HCT116 (cell line): ENCODE measurements around the gene NUDT9. TPM values are rescaled to one million over a fixed set of nuclear protein-coding genes. Genes with fewer than 3 reads are reported as not detected.
"Not testable (repeated sequence)": the region's sequence is repeated elsewhere in the genome, so short reads cannot be mapped to it uniquely, and the experiment has no call there.

Experiments
- ATAC-seq: fragments of 200-7000 bp; cut with Tn5 transposase; 2 replicates; pipeline ENCODE4 v1.9.1; 2020; ENCODE audit warnings: mild to moderate bottlenecking, moderate library complexity
- BruUV-seq: library from RNA; stranded (reverse); fragments of 400-500 nt; replicated peaks from 2 replicates; lab custom pipeline; 2021; lab: Mats Ljungman, UMichigan
- CTCF ChIA-PET: fragments of 300-600 bp; sonication (Branson Sonifier 250); formaldehyde crosslinking; loops from one replicate; lab custom pipeline; 2021; ENCODE audit warnings: antibody characterized with exemption; lab: Charles Lee
- POLR2A ChIA-PET: fragments of 300-600, 350-600 bp; sonication (Branson Sonifier 250); formaldehyde crosslinking; loops from one replicate; lab custom pipeline; 2021; ENCODE audit warnings: antibody characterized with exemption; lab: Charles Lee
- RAD21 ChIA-PET, 2 experiments: fragments of 300-600 bp; sonication (Branson Sonifier 250); formaldehyde crosslinking; loops; one replicate each; lab custom pipeline; 2023; ENCODE audit warnings: low total read pairs in 2 of 2; ENCODE audit not compliant: uncharacterized antibody in 2 of 2, unreplicated experiment in 2 of 2, low non-redundant PET in 1 of 2; lab: Charles Lee
- DNase-seq: peaks from one replicate; pipeline ENCODE4 v3.0.0-alpha.2; 2010; ENCODE audit warnings: low read depth, low spot score
- H2AFZ ChIP-seq: fragments of 200-600 bp; shearing (Covaris generic), sonication (generic); 2 replicates; pipeline ENCODE4 v1.6.1; 2017; ENCODE audit warnings: low read depth, mixed run types, mixed read lengths, antibody characterized with exemption, low read length; ENCODE audit not compliant: poor library complexity, severe bottlenecking
- H3K27ac ChIP-seq: 2 replicates; pipeline ENCODE4 v1.5.1; 2012; ENCODE audit warnings: low read depth, low read length
- H3K27me3 ChIP-seq: fragments of 200-600 bp; sonication (generic); 2 replicates; pipeline ENCODE4 v1.6.1; 2016; ENCODE audit warnings: mixed run types, low read length, mixed read lengths; ENCODE audit not compliant: insufficient read depth
- H3K36me3 ChIP-seq, 2 experiments: fragments of 200-500 bp in 1 of 2; fragments of 200-600 bp in 1 of 2; sonication (Bioruptor generic) in 1 of 2; sonication (generic) in 1 of 2; 2 replicates each; pipeline versions ENCODE4 v1.5.1 to v1.6.1; 2014 to 2016; ENCODE audit warnings: low read length in 2 of 2, inconsistent platforms in 1 of 2, mixed read lengths in 1 of 2, mixed run types in 1 of 2; ENCODE audit not compliant: insufficient read depth in 2 of 2, control insufficient read depth in 1 of 2
- H3K4me1 ChIP-seq, 2 experiments: fragments of 200-600 bp in 1 of 2; sonication (generic) in 1 of 2; 2 replicates each; pipeline versions ENCODE4 v1.5.1 to v1.6.1; 2012 to 2017; ENCODE audit warnings: low read length in 2 of 2, inconsistent platforms in 1 of 2, mild to moderate bottlenecking in 1 of 2, mixed read lengths in 1 of 2, mixed run types in 1 of 2, moderate library complexity in 1 of 2; ENCODE audit not compliant: insufficient read depth in 2 of 2, control insufficient read depth in 1 of 2
- H3K4me2 ChIP-seq: fragments of 200-600 bp; sonication (generic); 2 replicates; pipeline ENCODE4 v1.6.1; 2017; ENCODE audit warnings: mixed run types, low read length, mixed read lengths
- H3K4me3 ChIP-seq, 2 experiments: fragments of 200-600 bp in 1 of 2; sonication (generic) in 1 of 2; replicated peaks in 1 of 2; 2 replicates each; pipeline ENCODE4 v1.5.1; 2011 to 2016; ENCODE audit warnings: low read length in 2 of 2, control low read depth in 1 of 2, low read depth in 1 of 2, mild to moderate bottlenecking in 1 of 2, mixed read lengths in 1 of 2, mixed run types in 1 of 2
- H3K79me2 ChIP-seq: fragments of 200-600 bp; sonication (generic); 2 replicates; pipeline ENCODE4 v1.6.1; 2017; ENCODE audit warnings: mild to moderate bottlenecking, mixed run types, low read length, moderate library complexity, mixed read lengths; ENCODE audit not compliant: insufficient read depth
- H3K9ac ChIP-seq: fragments of 200-600 bp; sonication (generic); 2 replicates; pipeline ENCODE4 v1.6.1; 2016; ENCODE audit warnings: low read length, mixed read lengths
- H3K9me2 ChIP-seq: fragments of 200-600 bp; sonication (generic), shearing (Covaris generic); 2 replicates; pipeline ENCODE4 v1.6.1; 2017; ENCODE audit warnings: mixed run types, mild to moderate bottlenecking, moderate library complexity; ENCODE audit not compliant: insufficient read depth
- H3K9me3 ChIP-seq, 2 experiments: fragments of 200-500 bp in 1 of 2; fragments of 200-600 bp in 1 of 2; sonication (Bioruptor generic) in 1 of 2; sonication (generic) in 1 of 2; 2 replicates each; pipeline ENCODE4 v1.6.1; 2014 to 2017; ENCODE audit warnings: low read length in 2 of 2, mixed read lengths in 2 of 2, inconsistent platforms in 1 of 2, low read depth in 1 of 2, mild to moderate bottlenecking in 1 of 2, mixed run types in 1 of 2, moderate library complexity in 1 of 2; ENCODE audit not compliant: control insufficient read depth in 1 of 2, insufficient read depth in 1 of 2
- H4K20me1 ChIP-seq: fragments of 200-600 bp; sonication (generic), shearing (Covaris generic); 2 replicates; pipeline ENCODE4 v1.6.1; 2017; ENCODE audit warnings: mixed run types, mild to moderate bottlenecking, moderate library complexity; ENCODE audit not compliant: insufficient read depth
- EZH2 ChIP-seq: fragments of 200-600 bp; sonication (generic); IDR thresholded peaks from 2 replicates; pipeline ENCODE4 v1.6.1; 2017; ENCODE audit warnings: antibody characterized with exemption, mixed run types
- EZH2phosphoT487 ChIP-seq: fragments of 200-600 bp; IDR thresholded peaks from 2 replicates; pipeline ENCODE4 v1.6.1; 2018; ENCODE audit warnings: antibody characterized with exemption, borderline replicate concordance
- FOSL1 ChIP-seq: IDR thresholded peaks from 2 replicates; pipeline ENCODE4 v1.6.1; 2012; ENCODE audit warnings: low read depth
- JUND ChIP-seq: IDR thresholded peaks from 2 replicates; pipeline ENCODE4 v1.6.1; 2012
- POLR2A ChIP-seq: IDR thresholded peaks from 2 replicates; pipeline ENCODE4 v1.7.0; 2011; ENCODE audit warnings: borderline replicate concordance; ENCODE audit not compliant: insufficient read depth, insufficient read length; ENCODE audit errors: extremely low read depth
- POLR2AphosphoS5 ChIP-seq: IDR thresholded peaks from 2 replicates; pipeline ENCODE4 v1.6.1; 2011; ENCODE audit warnings: mild to moderate bottlenecking, low read depth, low read length, moderate library complexity
- RAD21 ChIP-seq: IDR thresholded peaks from 2 replicates; pipeline ENCODE4 v1.6.1; 2012; ENCODE audit warnings: low read depth, mild to moderate bottlenecking
- SIN3A ChIP-seq: IDR thresholded peaks from 2 replicates; pipeline ENCODE4 v1.6.1; 2012; ENCODE audit warnings: low read depth
- SP1 ChIP-seq: IDR thresholded peaks from 2 replicates; pipeline ENCODE4 v1.6.1; 2012; ENCODE audit warnings: low read depth
- TCF7L2 ChIP-seq: IDR thresholded peaks from 2 replicates; pipeline ENCODE4 v1.7.0; 2011; ENCODE audit warnings: borderline replicate concordance, inconsistent platforms; ENCODE audit not compliant: insufficient read depth, insufficient read length; ENCODE audit errors: extremely low read depth
- YY1 ChIP-seq: IDR thresholded peaks from 2 replicates; pipeline ENCODE4 v1.6.1; 2011; ENCODE audit warnings: low read length, low read depth, moderate library complexity, mild to moderate bottlenecking; ENCODE audit not compliant: insufficient replicate concordance; ENCODE audit errors: extremely low read depth
- ZFX ChIP-seq: fragments of 450-650 bp; IDR thresholded peaks from 2 replicates; pipeline ENCODE4 v1.6.1; 2017
- ZNF274 ChIP-seq: fragments of 200-500 bp; sonication (Bioruptor generic); IDR thresholded peaks from 2 replicates; pipeline ENCODE4 v1.6.1; 2014; ENCODE audit warnings: mild to moderate bottlenecking, low read depth, low read length, inconsistent platforms
- intact Hi-C: fragments of 100-400 bp; cut with micrococcal nuclease; formaldehyde crosslinking; loops from 2 replicates; pipeline ENCODE4 v1.10.0; 2022
- total RNA-seq: library from RNA; stranded (reverse); gene quantifications from one replicate; pipeline ENCODE4 v1.2.1, GENCODE V29; 2021; ENCODE audit not compliant: unreplicated experiment
- TF ChIP-seq, protein P1 (sequence below): IDR thresholded peaks from 2 replicates; pipeline ENCODE4 v1.6.1; 2012
- TF ChIP-seq, protein P2 (sequence below), 3 experiments: fragments of 200-600 bp in 1 of 3; sonication (generic) in 1 of 3; IDR thresholded peaks in 2 of 3; conservative IDR thresholded peaks in 1 of 3; 2 replicates each; pipeline ENCODE4 v1.5.1; 2012 to 2017; ENCODE audit warnings: low read depth in 2 of 3, low read length in 2 of 3, antibody characterized with exemption in 1 of 3, borderline replicate concordance in 1 of 3, control low read depth in 1 of 3, mild to moderate bottlenecking in 1 of 3, mixed read lengths in 1 of 3, mixed run types in 1 of 3, moderate library complexity in 1 of 3; ENCODE audit not compliant: insufficient read depth in 1 of 3
- TF ChIP-seq, protein P3 (sequence below): IDR thresholded peaks from 2 replicates; pipeline ENCODE4 v1.6.1; 2012

Gene NUDT9
- total RNA-seq, 1 experiment from 2014 or later, result 13.5 TPM

DNA sequence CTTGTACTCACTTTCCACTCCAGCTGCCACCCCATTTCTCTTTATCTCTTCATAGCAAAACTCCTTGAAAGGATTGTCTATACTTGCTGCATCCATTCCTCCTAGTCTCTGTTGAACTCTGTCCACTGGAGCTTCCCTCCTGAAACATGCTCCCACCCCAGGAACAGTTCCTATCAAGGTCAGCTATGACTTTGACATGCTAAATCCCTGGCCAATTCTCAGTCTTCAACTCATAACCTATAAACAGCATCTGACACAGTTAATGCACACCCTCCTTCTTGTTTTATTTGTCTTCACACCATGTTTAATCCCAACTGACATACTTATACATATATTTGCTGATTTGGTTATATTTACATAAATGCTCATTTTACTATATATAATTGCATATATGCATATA lies 59.0 kb downstream of the NUDT9 start:
- POLR2A ChIA-PET, result no interaction called here
- intact Hi-C loops, result no loop called here

DNA sequence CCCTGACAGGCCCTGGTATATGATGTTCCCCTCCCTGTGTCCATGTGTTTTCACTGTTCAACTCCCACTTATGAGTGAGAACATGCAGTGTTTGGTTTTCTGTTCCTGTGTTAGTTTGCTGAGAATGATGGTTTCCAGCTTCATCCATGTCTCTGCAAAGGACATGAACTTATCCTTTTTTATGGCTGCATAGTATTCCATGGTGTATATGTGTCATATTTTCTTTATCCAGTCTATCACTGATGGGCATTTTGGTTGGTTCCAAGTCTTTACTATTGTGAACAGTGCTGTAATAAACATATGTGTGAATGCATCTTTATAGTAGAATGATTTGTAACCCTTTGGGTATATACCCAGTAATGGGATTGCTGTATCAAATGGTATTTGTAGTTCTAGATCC lies 60.9 kb downstream of the NUDT9 start:
- POLR2A ChIA-PET, H3K27ac ChIP-seq, ATAC-seq, intact Hi-C loops, H2AFZ ChIP-seq, H3K9me2 ChIP-seq, H3K9me3 ChIP-seq, H3K79me2 ChIP-seq, RAD21 ChIA-PET, H3K9ac ChIP-seq, H4K20me1 ChIP-seq, H3K4me1 ChIP-seq, H3K4me3 ChIP-seq, H3K27me3 ChIP-seq, DNase-seq, H3K36me3 ChIP-seq, BruUV-seq, H3K4me2 ChIP-seq: not testable (repeated sequence)
- CTCF ChIA-PET, result interaction anchor here (1.4 kb wide), 1 partner anchor 14 kb away, joined by 4 read pairs; no protein-coding TSS in a partner anchor

More for the DNA sequence above, 59.0 kb downstream of the NUDT9 start:
- ATAC-seq (no peak), DNase-seq (no peak)
- CTCF ChIA-PET, result interaction anchor here (0.9 kb wide), 1 partner anchor 368 kb away, joined by 3 read pairs; no protein-coding TSS in a partner anchor
- no peaks in the 10 kb centered on the region for H3K79me2 ChIP-seq
- H4K20me1 ChIP-seq, result no peaks in the 10 kb centered on the region
- no peaks in the 10 kb centered on the region for H3K36me3 ChIP-seq
- no peaks in the 10 kb centered on the region for H3K9me3 ChIP-seq
- no peak overlapping the region for H3K4me2 ChIP-seq
- RAD21 ChIA-PET, result no interaction called here
- H2AFZ ChIP-seq, result no peak overlapping the region
- H3K27ac ChIP-seq, result no peak overlapping the region
- TF ChIP-seq POLR2A, result no peak
- TF ChIP-seq, protein P1, sequence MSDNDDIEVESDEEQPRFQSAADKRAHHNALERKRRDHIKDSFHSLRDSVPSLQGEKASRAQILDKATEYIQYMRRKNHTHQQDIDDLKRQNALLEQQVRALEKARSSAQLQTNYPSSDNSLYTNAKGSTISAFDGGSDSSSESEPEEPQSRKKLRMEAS, result no peak
- no peak for TF ChIP-seq EZH2phosphoT487
- TF ChIP-seq POLR2AphosphoS5, result no peak
- TF ChIP-seq SIN3A, result no peak
- TF ChIP-seq ZNF274, result no peak
- TF ChIP-seq JUND, result no peak
- TF ChIP-seq FOSL1, result no peak
- no peak for TF ChIP-seq EZH2
- TF ChIP-seq RAD21, result no peak
- TF ChIP-seq TCF7L2, result no peak
- TF ChIP-seq, protein P2, sequence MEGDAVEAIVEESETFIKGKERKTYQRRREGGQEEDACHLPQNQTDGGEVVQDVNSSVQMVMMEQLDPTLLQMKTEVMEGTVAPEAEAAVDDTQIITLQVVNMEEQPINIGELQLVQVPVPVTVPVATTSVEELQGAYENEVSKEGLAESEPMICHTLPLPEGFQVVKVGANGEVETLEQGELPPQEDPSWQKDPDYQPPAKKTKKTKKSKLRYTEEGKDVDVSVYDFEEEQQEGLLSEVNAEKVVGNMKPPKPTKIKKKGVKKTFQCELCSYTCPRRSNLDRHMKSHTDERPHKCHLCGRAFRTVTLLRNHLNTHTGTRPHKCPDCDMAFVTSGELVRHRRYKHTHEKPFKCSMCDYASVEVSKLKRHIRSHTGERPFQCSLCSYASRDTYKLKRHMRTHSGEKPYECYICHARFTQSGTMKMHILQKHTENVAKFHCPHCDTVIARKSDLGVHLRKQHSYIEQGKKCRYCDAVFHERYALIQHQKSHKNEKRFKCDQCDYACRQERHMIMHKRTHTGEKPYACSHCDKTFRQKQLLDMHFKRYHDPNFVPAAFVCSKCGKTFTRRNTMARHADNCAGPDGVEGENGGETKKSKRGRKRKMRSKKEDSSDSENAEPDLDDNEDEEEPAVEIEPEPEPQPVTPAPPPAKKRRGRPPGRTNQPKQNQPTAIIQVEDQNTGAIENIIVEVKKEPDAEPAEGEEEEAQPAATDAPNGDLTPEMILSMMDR (IDR thresholded peaks at IDR 0.05 in 2 of 3, conservative IDR thresholded peaks at IDR 0.05 in 1 of 3; ENCODE audit: borderline replicate concordance in 1 of 3, insufficient read depth in 1 of 3, low read depth in 2 of 3, low read length in 2 of 3), result no peak
- TF ChIP-seq SP1, result no peak
- TF ChIP-seq YY1, result no peak
- no peak for TF ChIP-seq ZFX
- TF ChIP-seq, protein P3, sequence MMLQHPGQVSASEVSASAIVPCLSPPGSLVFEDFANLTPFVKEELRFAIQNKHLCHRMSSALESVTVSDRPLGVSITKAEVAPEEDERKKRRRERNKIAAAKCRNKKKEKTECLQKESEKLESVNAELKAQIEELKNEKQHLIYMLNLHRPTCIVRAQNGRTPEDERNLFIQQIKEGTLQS, result no peak
- H3K9ac ChIP-seq, result no peak overlapping the region
- H3K9me2 ChIP-seq, result no peaks in the 10 kb centered on the region
- no TSS peak for BruUV-seq
- no peaks in the 10 kb centered on the region for H3K4me1 ChIP-seq
- H3K27me3 ChIP-seq, result no peaks in the 10 kb centered on the region
- no peak overlapping the region for H3K4me3 ChIP-seq
